ENCODE data around the gene ABHD11.

DNA sequence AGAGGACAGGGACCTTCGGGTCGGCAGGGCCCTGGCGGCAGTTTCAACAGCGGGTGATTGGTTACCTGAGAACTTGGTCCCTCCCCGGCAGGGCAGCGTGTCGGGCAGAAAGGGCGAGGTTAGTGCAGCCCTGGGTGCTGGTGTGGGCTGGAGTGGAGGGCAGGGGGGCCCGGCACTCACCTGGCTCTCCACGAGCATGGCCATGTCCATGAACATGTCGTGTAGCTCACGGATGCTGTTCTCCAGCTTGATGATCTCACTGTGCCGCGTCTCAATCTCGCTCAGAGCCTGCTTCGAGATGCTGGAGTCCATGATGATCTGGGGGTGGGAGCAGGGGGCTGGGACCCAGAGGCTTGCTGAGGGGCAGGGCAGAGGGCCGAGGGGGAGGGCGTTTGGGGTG is 35.9 kb downstream of the ABHD11 start:
- TF ChIP-seq EZH2 (IDR thresholded peaks at IDR 0.05; ENCODE audit: insufficient read depth, poor library complexity, severe bottlenecking) (no peak), EZH2phosphoT487 (IDR thresholded peaks at IDR 0.05; ENCODE audit: insufficient read depth, low read depth) (no peak)
